PC-3 (cell line): ENCODE results near the gene P4HB. TPM values are rescaled to one million over a fixed set of nuclear protein-coding genes. Genes with fewer than 3 reads are reported as not detected.

Experiments used
- ATAC-seq: fragments of 200-7000 bp; cut with Tn5 transposase; 2 replicates; pipeline ENCODE4 v1.9.1; 2020; ENCODE audit warnings: mild to moderate bottlenecking, moderate library complexity
- BruUV-seq: library from RNA; stranded (reverse); fragments of 400-500 nt; replicated peaks from 2 replicates; lab custom pipeline; 2021; lab: Mats Ljungman, UMichigan
- CTCF ChIA-PET: fragments of 300-600 bp; sonication (Branson Sonifier 250); formaldehyde crosslinking; loops from one replicate; lab custom pipeline; 2022; ENCODE audit warnings: antibody characterized with exemption; lab: Charles Lee
- POLR2A ChIA-PET: fragments of 300-600 bp; sonication (Branson Sonifier 250); formaldehyde crosslinking; loops from one replicate; lab custom pipeline; 2022; ENCODE audit warnings: antibody characterized with exemption; ENCODE audit not compliant: unreplicated experiment; lab: Charles Lee
- DNase-seq: peaks from one replicate; pipeline ENCODE4 v3.0.0-alpha.2; 2015
- H2AFZ ChIP-seq: fragments of 300-600 bp; sonication (generic); 2 replicates; pipeline ENCODE4 v1.6.0; 2016; ENCODE audit warnings: antibody characterized with exemption, low read length
- H3F3A ChIP-seq: fragments of 300-600 bp; sonication (generic); one replicate; pipeline ENCODE4 v1.6.0; 2017; ENCODE audit warnings: antibody characterized with exemption, low read length, control low read depth, mild to moderate bottlenecking; ENCODE audit not compliant: unreplicated experiment
- H3K27ac ChIP-seq: fragments of 300-600 bp; sonication (generic); 2 replicates; pipeline ENCODE4 v1.5.1; 2016; ENCODE audit warnings: mild to moderate bottlenecking, low read length
- H3K27me3 ChIP-seq: fragments of 300-600 bp; sonication (generic); 2 replicates; pipeline ENCODE4 v1.6.1; 2016; ENCODE audit warnings: low read length, mixed read lengths
- H3K36me3 ChIP-seq: fragments of 300-600 bp; sonication (generic); 2 replicates; pipeline ENCODE4 v1.6.1; 2016; ENCODE audit warnings: low read depth, mixed run types, low read length, mixed read lengths
- H3K4me1 ChIP-seq: fragments of 300-600 bp; sonication (generic); 2 replicates; pipeline ENCODE4 v1.5.1; 2016; ENCODE audit warnings: low read length; ENCODE audit not compliant: insufficient read depth
- H3K4me2 ChIP-seq: fragments of 300-600 bp; sonication (generic); 2 replicates; pipeline ENCODE4 v1.6.0; 2016; ENCODE audit warnings: low read length
- H3K4me3 ChIP-seq: fragments of 300-600 bp; sonication (generic); 2 replicates; pipeline ENCODE4 v1.5.1; 2016; ENCODE audit warnings: mild to moderate bottlenecking, low read length, mixed read lengths
- H3K79me2 ChIP-seq: fragments of 300-600 bp; sonication (generic); 2 replicates; pipeline ENCODE4 v1.6.1; 2017; ENCODE audit warnings: low read length, mixed read lengths
- H3K9ac ChIP-seq: fragments of 300-600 bp; sonication (generic); 2 replicates; pipeline ENCODE4 v1.6.0; 2016; ENCODE audit warnings: mild to moderate bottlenecking, low read length
- H3K9me2 ChIP-seq: fragments of 300-600 bp; sonication (generic); replicated peaks from 2 replicates; pipeline ENCODE4 v1.6.1; 2016; ENCODE audit warnings: mixed run types, low read length, mixed read lengths
- H3K9me3 ChIP-seq: fragments of 300-600 bp; sonication (generic); 2 replicates; pipeline ENCODE4 v1.6.1; 2016; ENCODE audit warnings: low read length, mixed read lengths
- H4K20me1 ChIP-seq: fragments of 300-600 bp; sonication (generic); 2 replicates; pipeline ENCODE4 v1.6.1; 2016; ENCODE audit warnings: low read length, mixed read lengths
- EZH2 ChIP-seq: fragments of 300-600 bp; sonication (generic); IDR thresholded peaks from one replicate; pipeline ENCODE4 v1.6.1; 2017; ENCODE audit warnings: antibody characterized with exemption, mild to moderate bottlenecking, low read length; ENCODE audit not compliant: unreplicated experiment
- EZH2phosphoT487 ChIP-seq: fragments of 300-600 bp; sonication (generic); IDR thresholded peaks from 2 replicates; pipeline ENCODE4 v1.6.1; 2018; ENCODE audit warnings: mild to moderate bottlenecking, antibody characterized with exemption, low read length, borderline replicate concordance
- intact Hi-C: fragments of 100-400 bp; cut with micrococcal nuclease; formaldehyde crosslinking; loops from 2 replicates; pipeline ENCODE4 v1.9.0; 2023
- total RNA-seq: library from RNA; depleted of rRNA; stranded (reverse); fragments of >200 nt; gene quantifications from 2 replicates; pipeline ENCODE4 v1.2.3, GENCODE V29; 2014
- TF ChIP-seq, protein P1 (sequence below): fragments of 300-600 bp; sonication (generic); conservative IDR thresholded peaks from 2 replicates; pipeline ENCODE4 v1.5.1; 2017; ENCODE audit warnings: antibody characterized with exemption, low read depth, mild to moderate bottlenecking, low read length

The P4HB gene
- total RNA-seq, 1 experiment from 2014 or later = 1,089 TPM

DNA sequence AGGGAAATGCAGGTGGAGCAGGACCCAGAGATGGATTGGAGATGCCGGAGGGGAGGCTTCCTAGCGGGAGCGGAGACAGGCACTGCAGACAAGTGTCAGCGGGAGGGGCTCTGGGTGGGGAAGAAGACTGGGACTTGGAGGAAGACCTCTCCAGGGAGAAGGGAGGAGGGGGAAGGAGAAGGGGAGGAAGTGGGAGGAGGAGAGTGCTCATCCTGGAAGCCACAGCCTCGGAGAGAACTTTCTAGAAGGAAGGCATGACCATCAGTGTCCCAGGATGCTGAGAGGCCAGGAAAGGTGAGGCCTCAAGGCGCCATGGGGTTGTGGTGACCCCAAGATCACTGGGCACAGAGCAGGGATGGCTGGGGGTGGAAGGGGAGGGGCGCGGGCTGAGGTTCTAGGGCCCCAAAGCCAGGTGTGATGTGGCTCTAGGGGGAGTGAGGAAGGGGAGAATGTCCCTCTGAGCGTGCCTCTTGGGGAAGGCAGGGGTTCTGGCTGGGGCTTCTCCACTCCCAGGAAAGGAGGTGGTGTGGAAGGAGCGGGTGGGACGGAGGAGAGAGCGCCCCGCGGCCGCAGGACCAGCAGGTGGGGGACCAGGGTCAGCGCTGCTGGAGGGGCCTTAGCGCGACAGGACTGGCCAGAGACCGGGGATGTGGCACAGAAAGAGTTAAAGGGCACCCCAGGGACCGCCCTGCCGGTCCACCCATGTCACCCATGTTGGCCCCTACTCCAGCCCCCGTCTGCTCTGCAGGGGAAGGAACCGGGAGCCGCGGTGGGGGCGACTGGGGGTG is 57.3 kb downstream of the P4HB start:
- Histone ChIP-seq H3K4me3 (no peak overlapping the region), H3K27ac (no peak overlapping the region), H3F3A (no peaks in the 10 kb centered on the region), H3K9me2 (no peaks in the 10 kb centered on the region), H4K20me1 (no peaks in the 10 kb centered on the region), H2AFZ (no peak overlapping the region), H3K27me3 (peaks cover 54% of the 10 kb centered on the region), H3K79me2 (no peaks in the 10 kb centered on the region), H3K36me3 (no peaks in the 10 kb centered on the region), H3K9ac (no peak overlapping the region), H3K4me2 (no peak overlapping the region), H3K9me3 (no peaks in the 10 kb centered on the region), H3K4me1 (no peaks in the 10 kb centered on the region)
- intact Hi-C loops = no loop called here
- no TSS peak for BruUV-seq
- TF ChIP-seq EZH2phosphoT487 (no peak), EZH2 (no peak)
- TF ChIP-seq, protein P1, sequence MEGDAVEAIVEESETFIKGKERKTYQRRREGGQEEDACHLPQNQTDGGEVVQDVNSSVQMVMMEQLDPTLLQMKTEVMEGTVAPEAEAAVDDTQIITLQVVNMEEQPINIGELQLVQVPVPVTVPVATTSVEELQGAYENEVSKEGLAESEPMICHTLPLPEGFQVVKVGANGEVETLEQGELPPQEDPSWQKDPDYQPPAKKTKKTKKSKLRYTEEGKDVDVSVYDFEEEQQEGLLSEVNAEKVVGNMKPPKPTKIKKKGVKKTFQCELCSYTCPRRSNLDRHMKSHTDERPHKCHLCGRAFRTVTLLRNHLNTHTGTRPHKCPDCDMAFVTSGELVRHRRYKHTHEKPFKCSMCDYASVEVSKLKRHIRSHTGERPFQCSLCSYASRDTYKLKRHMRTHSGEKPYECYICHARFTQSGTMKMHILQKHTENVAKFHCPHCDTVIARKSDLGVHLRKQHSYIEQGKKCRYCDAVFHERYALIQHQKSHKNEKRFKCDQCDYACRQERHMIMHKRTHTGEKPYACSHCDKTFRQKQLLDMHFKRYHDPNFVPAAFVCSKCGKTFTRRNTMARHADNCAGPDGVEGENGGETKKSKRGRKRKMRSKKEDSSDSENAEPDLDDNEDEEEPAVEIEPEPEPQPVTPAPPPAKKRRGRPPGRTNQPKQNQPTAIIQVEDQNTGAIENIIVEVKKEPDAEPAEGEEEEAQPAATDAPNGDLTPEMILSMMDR = no peak
- ChIA-PET POLR2A (no interaction called here), CTCF (no interaction called here)
- DNase-seq (no peak), ATAC-seq (no peak)

DNA sequence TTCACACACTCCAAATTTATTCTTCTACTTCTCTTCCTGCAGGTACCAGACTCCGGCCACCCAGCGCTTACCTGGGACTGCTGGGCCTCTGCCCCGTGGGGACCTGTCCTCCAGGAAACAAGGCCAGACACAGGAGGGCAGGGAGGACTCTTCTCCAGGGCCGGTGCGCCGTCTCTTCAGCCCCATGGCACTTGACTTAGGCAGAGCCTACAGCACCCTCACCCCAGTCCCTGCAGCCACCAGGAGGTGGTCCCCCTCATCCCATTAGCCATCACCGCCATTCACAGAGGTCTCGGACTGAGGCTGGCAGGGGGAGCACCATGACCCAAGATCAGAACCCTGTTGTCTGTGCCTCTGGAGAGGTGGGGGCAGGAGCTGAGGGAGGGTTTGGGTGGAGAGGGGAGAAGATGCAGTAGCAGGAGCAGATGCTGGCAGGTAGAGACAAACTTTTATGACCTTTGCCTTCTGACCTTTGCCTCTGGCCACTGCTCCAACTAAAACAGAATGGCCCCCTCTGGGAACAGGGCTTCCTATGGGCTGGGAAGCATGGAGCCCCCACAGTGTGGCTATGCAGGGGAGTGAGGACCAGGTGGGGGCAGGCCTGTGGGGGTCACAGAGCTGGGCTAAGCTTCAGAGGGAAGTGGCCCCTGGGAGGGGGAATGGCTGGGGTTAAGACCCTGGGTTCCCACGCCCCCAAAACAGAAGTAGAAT is 58.1 kb downstream of the P4HB start:
- Histone ChIP-seq H3K4me1 (no peaks in the 10 kb centered on the region), H3K4me2 (no peak overlapping the region), H3K27ac (no peak overlapping the region), H3K4me3 (no peak overlapping the region), H2AFZ (no peak overlapping the region), H3K9me3 (no peaks in the 10 kb centered on the region), H3K79me2 (no peaks in the 10 kb centered on the region), H3K9me2 (no peaks in the 10 kb centered on the region), H3K36me3 (no peaks in the 10 kb centered on the region), H3K27me3 (peaks cover 46% of the 10 kb centered on the region), H3K9ac (no peak overlapping the region), H3F3A (no peaks in the 10 kb centered on the region), H4K20me1 (no peaks in the 10 kb centered on the region)
- ATAC-seq = no peak
- BruUV-seq = no TSS peak
- no peak for TF ChIP-seq EZH2phosphoT487
- TF ChIP-seq, protein P1 = no peak
- no peak for TF ChIP-seq EZH2
- intact Hi-C loops = no loop called here
- DNase-seq = no peak
- POLR2A ChIA-PET = no interaction called here
- CTCF ChIA-PET = no interaction called here

DNA sequence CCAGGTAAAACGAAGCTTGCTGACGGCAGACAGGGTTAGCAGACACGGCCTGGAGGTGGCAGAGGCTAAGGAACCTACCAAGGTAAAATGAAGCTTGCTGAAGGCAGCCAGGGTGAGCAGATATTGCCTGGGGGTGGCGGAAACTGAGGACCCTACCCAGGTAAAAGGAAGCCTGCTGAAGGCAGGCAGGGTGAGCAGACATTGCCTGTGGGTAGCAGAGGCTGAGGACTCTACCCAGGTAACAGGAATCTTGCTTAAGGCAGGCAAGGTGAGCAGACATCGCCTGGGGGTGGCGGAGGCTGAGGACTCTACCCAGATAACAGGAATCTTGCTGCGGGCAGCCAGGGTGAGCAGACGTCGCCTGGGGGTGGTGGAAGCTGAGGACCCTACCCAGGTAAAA is 59.0 kb downstream of the P4HB start:
- no peak for ATAC-seq
- H3K27ac ChIP-seq = no peak overlapping the region
- no peak overlapping the region for H3K9ac ChIP-seq
- no peak overlapping the region for H2AFZ ChIP-seq
- H3K9me3 ChIP-seq = no peaks in the 10 kb centered on the region
- TF ChIP-seq EZH2phosphoT487 (no peak), EZH2 (no peak)
- TF ChIP-seq, protein P1 = no peak
- no peaks in the 10 kb centered on the region for H3K9me2 ChIP-seq
- H3K4me1 ChIP-seq = no peaks in the 10 kb centered on the region
- no peak overlapping the region for H3K4me3 ChIP-seq
- ChIA-PET CTCF (no interaction called here), POLR2A (no interaction called here)
- H3F3A ChIP-seq = no peaks in the 10 kb centered on the region
- H3K36me3 ChIP-seq = no peaks in the 10 kb centered on the region
- no TSS peak for BruUV-seq
- DNase-seq = no peak
- no peaks in the 10 kb centered on the region for H3K79me2 ChIP-seq
- no peak overlapping the region for H3K4me2 ChIP-seq
- intact Hi-C loops = no loop called here
- H4K20me1 ChIP-seq = no peaks in the 10 kb centered on the region
- peaks cover 38% of the 10 kb centered on the region for H3K27me3 ChIP-seq
